Stimulated activated CD4-positive, alpha-beta T cell treated with anti-CD3 and anti-CD28 coated beads, Interleukin-12 subunit alpha, Interleukin-12 subunit beta, amount 100 ng/mL, for 48 hours (primary cell): ENCODE results near the gene FOXN1.
"Not testable (repeated sequence)": the region's sequence is repeated elsewhere in the genome, so short reads cannot be mapped to it uniquely, and the experiment has no call there.

Experiments
- DNase-seq, 3 donors: peaks; one replicate each; pipeline ENCODE4 v3.0.0-alpha.2; 2020; ENCODE audit warnings: low read depth in 2 of 3, low spot score in 1 of 3

The FOXN1 gene, protein sequence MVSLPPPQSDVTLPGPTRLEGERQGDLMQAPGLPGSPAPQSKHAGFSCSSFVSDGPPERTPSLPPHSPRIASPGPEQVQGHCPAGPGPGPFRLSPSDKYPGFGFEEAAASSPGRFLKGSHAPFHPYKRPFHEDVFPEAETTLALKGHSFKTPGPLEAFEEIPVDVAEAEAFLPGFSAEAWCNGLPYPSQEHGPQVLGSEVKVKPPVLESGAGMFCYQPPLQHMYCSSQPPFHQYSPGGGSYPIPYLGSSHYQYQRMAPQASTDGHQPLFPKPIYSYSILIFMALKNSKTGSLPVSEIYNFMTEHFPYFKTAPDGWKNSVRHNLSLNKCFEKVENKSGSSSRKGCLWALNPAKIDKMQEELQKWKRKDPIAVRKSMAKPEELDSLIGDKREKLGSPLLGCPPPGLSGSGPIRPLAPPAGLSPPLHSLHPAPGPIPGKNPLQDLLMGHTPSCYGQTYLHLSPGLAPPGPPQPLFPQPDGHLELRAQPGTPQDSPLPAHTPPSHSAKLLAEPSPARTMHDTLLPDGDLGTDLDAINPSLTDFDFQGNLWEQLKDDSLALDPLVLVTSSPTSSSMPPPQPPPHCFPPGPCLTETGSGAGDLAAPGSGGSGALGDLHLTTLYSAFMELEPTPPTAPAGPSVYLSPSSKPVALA

DNA sequence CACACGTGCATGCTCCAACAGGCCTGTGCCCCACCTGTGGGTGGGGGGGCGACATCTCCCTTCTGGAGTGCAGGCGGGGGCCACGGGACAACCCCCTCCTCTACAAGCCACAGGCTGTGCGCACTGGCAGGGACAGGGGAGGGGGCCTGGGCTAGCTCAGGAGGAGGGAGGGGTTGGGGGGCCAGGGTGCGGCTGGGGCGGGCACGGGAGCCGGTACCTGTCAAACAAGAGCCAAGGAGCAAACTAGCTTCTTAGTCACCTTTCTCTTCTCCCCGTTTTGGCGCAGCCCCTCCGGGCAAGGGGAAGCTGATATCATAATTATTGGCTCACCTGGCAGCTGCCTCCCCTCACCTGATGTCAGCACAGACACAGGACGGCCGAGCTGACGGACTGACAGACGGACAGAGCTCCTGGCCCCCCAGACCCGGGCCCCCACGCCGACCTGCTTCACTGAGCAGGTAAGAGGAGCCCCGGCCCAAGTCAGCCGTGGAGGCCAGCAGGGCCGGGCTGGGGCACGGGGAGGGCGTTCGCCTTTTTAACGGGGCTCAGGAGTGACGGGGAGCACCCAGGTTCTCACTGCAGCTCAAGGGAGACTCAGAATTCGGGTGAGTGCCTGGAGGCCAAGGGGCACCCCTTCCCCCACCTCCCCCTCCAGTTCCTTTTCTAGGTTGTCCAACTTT is at the start of gene FOXN1:
Gene FOXN1 (plus strand): TSS at position 363 of the 680 bp plus-strand sequence. CDS start 17,622 bp downstream, outside the sequence.
- DNase-seq, result no peak

DNA sequence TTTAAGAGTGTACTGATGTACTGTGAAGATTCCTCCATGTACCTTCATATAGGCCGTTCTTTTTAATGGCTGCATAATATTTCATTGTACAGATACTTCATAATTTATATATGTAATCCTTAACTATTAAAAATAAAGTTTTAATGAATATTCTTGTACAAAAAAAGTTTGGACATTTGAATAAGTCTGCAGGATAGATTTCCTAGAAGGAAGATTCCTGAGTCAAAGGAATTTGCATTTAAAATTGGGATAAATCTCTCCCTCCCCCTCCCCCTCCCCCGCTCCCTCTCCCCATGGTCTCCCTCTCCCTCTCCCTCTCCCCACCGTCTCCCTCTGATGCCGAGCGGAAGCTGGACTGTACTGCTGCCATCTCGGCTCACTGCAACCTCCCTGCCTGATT is 48.3 kb upstream of the FOXN1 start:
- no peak for DNase-seq

DNA sequence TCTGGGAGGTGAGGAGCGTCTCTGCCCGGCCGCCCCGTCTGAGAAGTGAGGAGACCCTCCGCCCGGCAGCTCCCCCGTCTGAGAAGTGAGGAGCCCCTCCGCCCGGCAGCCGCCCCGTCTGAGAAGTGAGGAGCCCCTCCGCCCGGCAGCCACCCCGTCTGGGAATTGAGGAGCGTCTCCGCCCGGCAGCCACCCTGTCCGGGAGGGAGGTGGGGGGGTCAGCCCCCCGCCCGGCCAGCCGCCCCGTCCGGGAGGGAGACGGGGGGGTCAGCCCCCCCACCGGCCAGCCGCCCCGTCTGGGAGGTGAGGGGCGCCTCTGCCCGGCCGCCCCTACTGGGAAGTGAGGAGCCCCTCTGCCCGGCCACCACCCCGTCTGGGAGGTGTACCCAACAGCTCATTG is 47.3 kb upstream of the FOXN1 start:
- not testable (repeated sequence) for DNase-seq

DNA sequence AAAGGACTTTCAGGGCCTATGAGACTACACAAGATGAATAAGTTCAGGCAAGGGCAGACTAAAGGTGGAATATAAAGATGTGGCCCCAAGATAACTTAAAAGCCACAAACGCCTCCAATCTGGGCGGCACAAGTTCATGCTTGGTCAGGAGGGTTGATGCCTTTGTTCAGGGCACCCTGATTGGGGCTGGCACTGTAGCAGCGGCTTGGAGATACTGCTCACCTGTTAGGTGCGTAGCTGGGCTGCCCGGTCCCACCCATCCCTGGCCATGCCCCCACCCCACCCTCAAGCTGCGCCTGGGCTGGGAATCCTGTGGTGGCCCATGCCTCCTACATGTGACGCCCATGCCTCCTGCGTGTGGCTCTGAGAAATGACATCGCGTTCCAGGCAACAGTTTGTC is 45.2 kb upstream of the FOXN1 start:
- no peak for DNase-seq

DNA sequence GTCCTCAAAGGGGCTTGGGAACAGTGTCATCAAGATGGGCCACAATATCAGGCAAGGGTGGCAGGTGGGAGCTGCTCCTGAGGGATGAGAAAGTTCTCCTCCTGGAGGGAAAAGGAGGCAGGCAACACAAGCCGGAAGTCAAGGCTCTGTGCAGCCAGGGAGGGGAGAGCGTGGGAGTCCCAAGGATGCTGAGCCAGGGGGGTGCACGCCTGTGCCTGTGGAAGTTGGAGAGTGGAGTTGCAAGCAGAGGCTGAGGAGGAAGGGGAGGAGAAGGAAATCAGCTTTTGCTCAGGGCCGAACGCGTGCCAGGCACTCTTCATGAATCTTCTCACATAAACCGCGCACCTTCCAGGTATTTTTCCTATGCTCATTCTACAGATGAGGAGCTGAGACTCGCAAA is 40.1 kb upstream of the FOXN1 start:
- no peak for DNase-seq

DNA sequence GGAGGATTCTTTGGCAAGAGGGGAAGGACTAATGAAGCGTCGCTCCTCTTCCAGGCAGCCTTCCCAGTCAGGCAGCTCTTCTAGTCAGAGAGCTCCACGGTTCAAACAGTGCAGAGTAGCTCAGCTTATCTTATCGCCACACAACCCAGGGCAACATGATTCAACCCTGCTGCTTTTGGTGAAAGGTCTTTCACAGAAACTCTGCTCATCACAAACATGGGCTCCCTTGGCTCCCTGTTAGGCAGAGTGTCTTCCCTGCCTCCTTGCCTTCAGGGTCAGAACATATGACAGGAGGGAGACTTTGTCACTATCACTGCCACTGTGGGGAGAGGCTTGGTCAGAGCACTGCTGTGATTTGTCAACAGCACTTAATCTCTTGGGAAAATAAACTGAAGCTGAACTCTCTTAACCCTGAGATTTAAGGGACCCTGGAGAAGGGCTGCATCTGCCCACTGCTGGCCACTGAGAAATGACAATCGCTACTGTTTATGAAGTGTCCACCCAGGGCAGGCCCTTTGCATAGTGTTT is 39.6 kb upstream of the FOXN1 start:
- DNase-seq, result no peak

DNA sequence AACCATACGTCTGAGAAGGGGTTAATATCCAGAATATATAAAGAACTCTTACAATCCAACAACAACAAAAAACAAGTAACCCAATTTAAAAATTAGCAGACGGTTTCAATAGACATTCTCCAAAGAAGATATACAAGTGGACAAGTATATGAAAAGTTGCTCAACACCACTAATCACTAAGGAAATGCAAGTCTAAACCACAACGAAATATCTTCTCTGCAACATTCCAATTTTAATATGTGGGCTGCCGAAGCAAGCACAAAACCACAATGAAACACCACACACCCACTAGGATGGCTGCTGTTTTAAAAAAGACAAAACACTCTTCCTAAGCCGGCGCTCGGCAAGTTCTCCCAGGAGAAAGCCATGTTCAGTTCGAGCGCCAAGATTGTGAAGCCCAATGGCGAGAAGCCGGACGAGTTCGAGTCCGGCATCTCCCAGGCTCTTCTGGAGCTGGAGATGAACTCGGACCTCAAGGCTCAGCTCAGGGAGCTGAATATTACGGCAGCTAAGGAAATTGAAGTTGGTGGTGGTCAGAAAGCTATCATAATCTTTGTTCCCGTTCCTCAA is 38.6 kb upstream of the FOXN1 start:
- DNase-seq, result no peak

DNA sequence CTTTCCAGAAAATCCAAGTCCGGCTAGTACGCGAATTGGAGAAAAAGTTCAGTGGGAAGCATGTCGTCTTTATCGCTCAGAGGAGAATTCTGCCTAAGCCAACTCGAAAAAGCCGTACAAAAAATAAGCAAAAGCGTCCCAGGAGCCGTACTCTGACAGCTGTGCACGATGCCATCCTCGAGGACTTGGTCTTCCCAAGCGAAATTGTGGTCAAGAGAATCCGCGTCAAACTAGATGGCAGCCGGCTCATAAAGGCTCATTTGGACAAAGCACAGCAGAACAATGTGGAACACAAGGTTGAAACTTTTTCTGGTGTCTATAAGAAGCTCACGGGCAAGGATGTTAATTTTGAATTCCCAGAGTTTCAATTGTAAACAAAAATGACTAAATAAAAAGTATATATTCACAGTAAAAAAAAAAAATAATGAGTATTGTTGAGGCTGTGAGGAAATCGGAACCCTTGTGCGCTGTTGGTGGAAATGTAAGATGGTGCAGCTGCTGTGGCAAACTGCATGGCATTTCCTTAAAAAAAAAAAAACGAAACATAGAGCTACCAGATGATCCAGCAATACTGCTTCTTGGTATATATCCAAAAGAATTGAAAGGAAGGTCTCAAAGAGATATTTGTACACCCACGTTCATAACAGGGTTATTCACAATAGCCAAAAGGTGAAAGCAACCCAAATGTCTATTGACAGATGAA is 38.0 kb upstream of the FOXN1 start:
- not testable (repeated sequence) for DNase-seq

DNA sequence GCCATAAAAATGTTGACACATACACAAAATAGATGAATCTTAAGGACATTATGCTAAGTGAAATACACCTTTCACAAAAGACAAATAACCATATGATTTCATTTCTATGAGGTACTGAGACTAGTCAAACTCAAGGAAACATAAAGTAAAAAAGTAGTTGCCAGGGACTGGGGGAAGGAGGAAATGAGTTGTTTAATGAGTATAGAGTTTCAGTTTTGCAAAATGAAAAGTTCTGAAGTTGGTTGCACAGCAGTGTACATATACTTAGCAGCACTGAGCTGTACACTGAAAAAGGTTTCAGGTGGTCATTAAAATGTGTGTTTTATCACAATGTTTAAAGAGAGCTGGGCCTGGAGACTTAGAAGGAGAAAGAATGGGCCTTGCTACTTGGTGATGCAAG is 37.4 kb upstream of the FOXN1 start:
- DNase-seq, result no peak

DNA sequence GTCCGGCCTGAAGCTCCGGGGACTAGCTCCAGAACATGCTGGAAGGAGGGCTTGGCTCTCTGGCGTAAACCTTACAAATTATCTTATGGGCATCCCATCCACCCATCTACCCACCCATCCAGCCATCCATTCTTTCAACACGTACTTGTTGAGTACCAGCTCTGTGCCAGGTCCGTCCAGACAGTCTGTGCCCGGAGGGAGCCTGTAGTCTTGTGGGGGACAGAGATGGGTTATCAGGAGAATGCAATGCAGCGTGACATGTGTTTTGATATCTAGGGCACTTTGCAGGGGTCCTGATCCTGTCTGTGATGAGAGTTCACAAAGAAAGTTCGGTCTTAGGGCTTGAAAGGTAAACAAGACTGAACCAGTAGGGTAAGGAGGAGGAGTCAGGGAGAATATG is 36.8 kb upstream of the FOXN1 start:
- no peak for DNase-seq

DNA sequence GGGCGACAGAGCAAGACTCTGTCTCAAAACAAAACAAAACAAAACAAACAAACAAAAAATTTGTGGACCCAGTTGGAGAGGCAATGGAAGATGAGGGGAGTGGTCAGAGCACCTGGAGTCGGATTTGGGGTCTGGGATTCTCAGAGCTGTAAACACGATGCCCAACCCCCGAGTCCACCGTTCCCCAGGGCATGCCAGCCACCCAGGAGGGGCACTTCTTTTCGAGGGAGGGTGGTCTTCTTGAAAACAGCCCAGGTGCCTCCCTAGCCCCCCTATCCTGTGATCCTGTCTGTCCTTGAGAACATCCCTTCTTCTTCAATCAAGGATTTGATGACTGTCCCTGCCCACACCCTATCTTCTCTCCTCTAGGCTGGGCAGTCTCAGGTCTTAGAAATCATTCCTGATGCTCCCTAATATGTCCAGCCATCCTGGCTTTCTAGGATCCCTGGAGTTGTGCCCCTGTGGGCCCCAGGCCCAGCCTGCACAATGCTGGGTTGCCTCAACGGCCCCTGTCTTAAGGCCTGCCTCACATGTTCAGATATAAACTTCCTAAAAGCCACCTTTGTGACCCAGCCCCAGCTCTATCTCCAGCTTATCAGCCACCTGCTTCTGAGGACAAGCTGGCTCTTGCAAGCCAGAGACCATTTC is 35.8 kb upstream of the FOXN1 start:
- no peak for DNase-seq

DNA sequence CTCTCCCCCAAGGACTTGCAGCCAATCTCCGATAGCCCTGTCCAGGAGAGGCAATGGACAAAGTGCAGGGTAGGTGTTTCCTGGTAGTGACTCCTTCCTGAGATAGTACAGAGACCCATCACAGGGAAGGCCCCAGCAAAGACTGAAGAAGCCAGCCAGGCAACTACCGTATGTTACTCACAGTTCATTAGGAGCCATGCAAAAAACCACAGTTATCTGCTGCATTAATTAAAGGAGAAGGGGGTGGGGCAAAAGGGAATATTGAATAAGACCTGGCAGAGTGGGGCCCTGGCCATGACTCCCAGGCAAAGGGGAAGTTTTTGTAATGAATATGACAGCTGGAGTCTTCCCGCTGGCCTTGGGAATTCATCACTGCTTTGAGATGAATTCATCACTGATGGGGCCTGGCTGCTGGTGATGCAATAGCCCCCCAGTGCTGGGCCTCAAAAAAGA is 35.2 kb upstream of the FOXN1 start:
- DNase-seq, result no peak

DNA sequence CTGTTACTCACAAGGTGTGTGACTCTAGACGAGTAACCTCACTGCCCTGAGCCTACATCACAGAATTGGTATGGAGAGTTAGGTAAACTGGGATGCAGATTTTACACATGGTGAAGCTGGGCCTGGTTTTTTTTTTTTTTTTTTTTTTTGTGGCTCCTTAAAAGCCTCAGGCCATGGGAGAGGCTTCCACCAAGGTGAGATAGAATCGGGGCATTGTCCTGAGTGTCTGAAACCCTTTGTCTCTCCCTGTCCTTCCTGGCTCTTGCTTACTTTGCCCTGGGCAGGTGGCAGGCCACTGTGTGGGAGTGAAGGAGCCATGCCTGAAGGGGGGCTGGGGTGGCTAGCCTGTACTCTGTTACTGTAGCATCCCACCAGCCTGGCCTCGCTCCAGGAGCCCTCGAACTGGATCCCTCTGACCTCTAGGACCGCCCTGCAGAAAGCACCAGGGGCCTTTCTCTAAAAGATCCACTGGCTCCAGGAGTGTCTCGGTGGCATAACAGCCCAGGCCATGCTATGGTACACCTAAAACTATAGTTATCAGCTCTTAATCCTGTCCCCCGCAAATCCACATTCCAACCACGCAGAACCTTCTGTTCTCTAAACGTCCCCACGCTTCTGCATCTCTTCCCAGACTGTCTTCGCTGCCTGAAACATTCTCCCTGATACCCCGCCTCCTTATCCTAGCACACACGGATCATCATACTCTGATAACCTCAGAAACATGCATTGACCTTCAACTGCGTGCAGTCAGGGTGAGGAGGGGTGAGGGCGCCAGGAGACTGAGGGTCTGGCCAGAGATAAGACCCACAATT is 34.4 kb upstream of the FOXN1 start:
- no peak for DNase-seq

DNA sequence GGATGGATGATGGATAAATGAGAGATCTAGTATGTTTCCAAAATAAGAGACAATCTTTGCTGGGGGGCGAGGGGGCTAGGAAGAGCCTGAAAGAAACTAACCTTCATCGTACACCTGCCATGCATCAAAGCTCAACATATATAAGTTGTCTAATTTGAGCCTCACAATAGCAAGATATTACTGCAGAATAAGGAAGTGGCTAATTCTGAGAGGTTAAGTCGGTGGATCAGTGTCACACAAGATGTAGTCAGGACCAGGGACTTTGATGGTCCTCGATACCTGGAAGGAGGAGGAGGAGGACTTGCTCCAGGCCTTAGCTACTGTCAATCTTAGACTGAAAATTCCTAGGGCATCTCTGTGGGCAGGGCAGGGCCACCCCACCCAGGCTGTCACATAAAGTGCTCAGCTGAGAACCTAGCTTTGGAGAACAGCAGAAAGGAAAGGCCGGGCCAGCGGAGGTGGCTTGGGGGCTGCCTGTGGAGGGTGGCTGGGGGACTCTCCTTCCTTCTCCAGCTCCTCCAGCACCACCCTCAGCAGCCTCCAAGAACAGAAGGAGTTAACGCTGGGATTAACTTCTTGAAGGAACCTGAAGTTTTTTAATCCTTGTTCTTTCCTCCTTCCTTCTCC is 33.2 kb upstream of the FOXN1 start:
- DNase-seq, result no peak

DNA sequence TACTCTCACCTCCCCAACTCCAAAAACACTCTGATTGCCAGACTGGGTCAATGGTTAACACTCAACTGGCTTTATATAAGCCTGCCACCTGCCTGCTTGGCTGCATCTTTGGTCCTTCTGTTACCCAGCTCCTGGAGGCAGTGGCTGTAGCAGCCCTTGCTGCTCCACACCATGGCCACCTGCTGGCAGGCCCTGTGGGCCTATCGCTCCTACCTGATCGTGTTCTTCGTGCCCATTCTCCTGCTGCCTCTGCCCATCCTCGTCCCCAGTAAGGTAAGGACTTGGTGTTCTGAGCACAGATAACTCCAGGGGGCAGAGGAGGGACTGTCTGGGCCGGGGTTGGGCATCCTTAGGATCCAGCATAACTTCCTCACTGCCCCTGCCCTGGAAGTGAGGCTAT is 32.6 kb upstream of the FOXN1 start, which contains the start of gene SLC13A2:
Gene SLC13A2 (plus strand): TSS at position 103 of the 400 bp plus-strand sequence. CDS start 69 bp downstream, at position 172.
- no peak for DNase-seq

DNA sequence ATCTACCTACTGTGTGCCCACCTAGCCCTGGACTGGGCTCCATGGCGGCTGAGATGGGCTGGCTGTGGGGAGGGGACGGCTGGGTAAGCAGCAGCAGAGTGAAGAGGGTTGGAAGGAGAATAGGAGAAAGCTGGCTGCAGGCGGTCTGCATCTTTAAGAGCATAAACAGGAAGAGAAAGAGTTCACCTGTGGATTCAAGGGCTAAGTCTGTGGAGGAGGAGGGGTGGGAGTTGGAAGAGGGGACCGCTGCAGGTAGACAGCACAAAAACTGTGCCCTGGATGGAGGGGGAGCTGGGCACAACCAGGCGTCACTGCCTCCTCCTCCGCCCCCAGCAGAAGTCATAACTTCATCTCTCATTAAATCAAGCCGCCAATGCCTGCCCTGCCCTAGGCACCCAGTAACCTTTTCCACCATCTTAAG is 32.0 kb upstream of the FOXN1 start:
- no peak for DNase-seq

DNA sequence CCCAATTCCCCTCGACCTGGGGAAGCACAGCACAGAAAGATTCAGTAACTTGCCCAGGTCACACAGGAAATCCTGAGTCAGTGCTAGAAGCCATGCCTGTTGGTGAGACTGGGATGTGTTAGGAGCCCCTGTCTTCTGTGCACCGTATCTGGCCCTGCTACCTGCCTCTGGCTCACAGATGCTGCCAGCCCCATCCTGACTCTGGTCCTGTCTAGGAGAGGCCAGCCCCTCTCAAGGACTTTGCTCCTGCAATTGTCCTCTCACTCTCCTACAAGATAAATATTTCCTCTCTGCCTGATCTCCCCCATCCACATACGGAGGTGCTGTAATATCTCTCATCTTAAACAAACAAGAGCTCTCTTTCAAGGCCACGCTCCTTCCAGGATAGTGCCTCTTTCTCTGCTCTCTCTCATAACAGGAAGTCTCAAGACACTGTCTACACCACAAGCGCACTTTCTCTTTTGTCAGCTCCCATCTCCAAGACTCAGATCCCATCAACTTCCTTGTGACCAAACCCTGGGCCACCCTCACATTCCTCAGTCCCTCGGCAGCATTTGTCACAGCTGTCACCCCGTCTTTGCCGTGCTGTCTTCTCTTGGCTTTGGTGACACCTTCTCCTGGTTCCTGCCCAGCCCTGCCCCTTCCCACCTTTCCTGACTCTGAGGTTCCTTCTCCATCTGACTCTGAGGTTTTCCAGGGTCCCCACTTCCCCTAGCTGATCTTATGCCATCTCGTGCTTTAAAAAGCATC is 30.8 kb upstream of the FOXN1 start:
- no peak for DNase-seq
